H9 (cell line): ENCODE measurements around the gene ADGRB3. TPM values are rescaled to one million over a fixed set of nuclear protein-coding genes. Genes with fewer than 3 reads are reported as not detected.

Experiments
- DNase-seq: peaks from one replicate; pipeline ENCODE4 v3.0.0-alpha.2; 2017
- H2AFZ ChIP-seq: one replicate; pipeline ENCODE4 v1.6.1; 2013; ENCODE audit warnings: mild to moderate bottlenecking, low read length, control low read depth, moderate library complexity
- H2AK5ac ChIP-seq: 2 replicates; pipeline ENCODE4 v1.6.1; 2013; ENCODE audit warnings: low read length, control low read depth, mixed read lengths; ENCODE audit not compliant: insufficient read length
- H2BK120ac ChIP-seq: one replicate; pipeline ENCODE4 v1.6.1; 2013; ENCODE audit warnings: low read depth, mild to moderate bottlenecking, low read length, control low read depth, inconsistent platforms; ENCODE audit not compliant: poor library complexity, severe bottlenecking
- H2BK12ac ChIP-seq: 2 replicates; pipeline ENCODE4 v1.6.1; 2013; ENCODE audit warnings: low read length, control low read depth, mixed read lengths, low read depth; ENCODE audit not compliant: insufficient read length
- H2BK15ac ChIP-seq: 2 replicates; pipeline ENCODE4 v1.6.1; 2013; ENCODE audit warnings: low read depth, low read length, control low read depth
- H2BK20ac ChIP-seq: one replicate; pipeline ENCODE4 v1.6.1; 2013; ENCODE audit warnings: low read depth, mild to moderate bottlenecking, low read length, control low read depth, inconsistent platforms; ENCODE audit not compliant: poor library complexity, severe bottlenecking
- H2BK5ac ChIP-seq: 2 replicates; pipeline ENCODE4 v1.6.1; 2013; ENCODE audit warnings: low read length, control low read depth, mixed read lengths; ENCODE audit not compliant: insufficient read length
- H3K14ac ChIP-seq: 2 replicates; pipeline ENCODE4 v1.6.1; 2013; ENCODE audit warnings: low read length, control low read depth; ENCODE audit not compliant: insufficient read depth
- H3K18ac ChIP-seq: 2 replicates; pipeline ENCODE4 v1.6.1; 2013; ENCODE audit warnings: low read depth, mild to moderate bottlenecking, mixed read lengths, low read length, control low read depth; ENCODE audit not compliant: insufficient read length
- H3K23ac ChIP-seq: 2 replicates; pipeline ENCODE4 v1.6.1; 2013; ENCODE audit warnings: low read length, control low read depth, mixed read lengths, low read depth; ENCODE audit not compliant: insufficient read length
- H3K23me2 ChIP-seq: 2 replicates; pipeline ENCODE4 v1.6.1; 2013; ENCODE audit warnings: low read depth, mild to moderate bottlenecking, mixed read lengths, low read length, control low read depth; ENCODE audit not compliant: insufficient read length, poor library complexity, severe bottlenecking
- H3K27ac ChIP-seq: 2 replicates; pipeline ENCODE4 v1.5.1; 2013; ENCODE audit warnings: low read length, control low read depth, mixed read lengths, low read depth; ENCODE audit not compliant: insufficient read length
- H3K27me3 ChIP-seq: 2 replicates; pipeline ENCODE4 v1.6.1; 2013; ENCODE audit warnings: low read length, control low read depth, inconsistent platforms; ENCODE audit not compliant: insufficient read depth
- H3K4ac ChIP-seq: 2 replicates; pipeline ENCODE4 v1.6.1; 2013; ENCODE audit warnings: low read depth, mild to moderate bottlenecking, control low read depth, inconsistent platforms, low read length, moderate library complexity
- H3K4me1 ChIP-seq: 2 replicates; pipeline ENCODE4 v1.6.1; 2013; ENCODE audit warnings: low read length, control low read depth, inconsistent platforms; ENCODE audit not compliant: insufficient read depth
- H3K4me2 ChIP-seq: 2 replicates; pipeline ENCODE4 v1.6.1; 2013; ENCODE audit warnings: low read length, control low read depth, mixed read lengths; ENCODE audit not compliant: insufficient read length, insufficient read depth
- H3K56ac ChIP-seq: 2 replicates; pipeline ENCODE4 v1.6.1; 2013; ENCODE audit warnings: low read depth, mild to moderate bottlenecking, mixed read lengths, low read length, control low read depth; ENCODE audit not compliant: insufficient read length
- H3K79me1 ChIP-seq: 2 replicates; pipeline ENCODE4 v1.6.1; 2013; ENCODE audit warnings: low read depth, mild to moderate bottlenecking, moderate library complexity, low read length, control low read depth, inconsistent platforms; ENCODE audit not compliant: insufficient read depth, poor library complexity, severe bottlenecking
- H3K79me2 ChIP-seq: 2 replicates; pipeline ENCODE4 v1.6.1; 2013; ENCODE audit warnings: low read length, control low read depth, inconsistent platforms; ENCODE audit not compliant: insufficient read depth
- H3K9ac ChIP-seq: 2 replicates; pipeline ENCODE4 v1.6.1; 2013; ENCODE audit warnings: low read length, control low read depth, mixed read lengths; ENCODE audit not compliant: insufficient read length; ENCODE audit errors: extremely low read depth
- H3K9me3 ChIP-seq: one replicate; pipeline ENCODE4 v1.6.1; 2013; ENCODE audit warnings: low read depth, low read length, inconsistent platforms; ENCODE audit not compliant: control insufficient read depth
- H3T11ph ChIP-seq: one replicate; pipeline ENCODE4 v1.6.1; 2013; ENCODE audit warnings: mild to moderate bottlenecking, low read length, control low read depth, inconsistent platforms
- H4K20me1 ChIP-seq: one replicate; pipeline ENCODE4 v1.6.1; 2013; ENCODE audit not compliant: control insufficient read depth, insufficient read length, insufficient read depth
- H4K5ac ChIP-seq: 2 replicates; pipeline ENCODE4 v1.6.1; 2013; ENCODE audit warnings: low read depth, mild to moderate bottlenecking, mixed read lengths, low read length, control low read depth; ENCODE audit not compliant: insufficient read length
- H4K8ac ChIP-seq: replicated peaks from 2 replicates; pipeline ENCODE4 v1.6.1; 2013; ENCODE audit warnings: low read length, control low read depth, mixed read lengths, low read depth; ENCODE audit not compliant: insufficient read length
- H4K91ac ChIP-seq: 2 replicates; pipeline ENCODE4 v1.6.1; 2013; ENCODE audit warnings: low read depth, mild to moderate bottlenecking, moderate library complexity, mixed read lengths, low read length, control low read depth; ENCODE audit not compliant: insufficient read length
- H3K27ac Mint-ChIP-seq, 3 experiments: 2 replicates in 2 of 3; 3 replicates in 1 of 3; pipeline ENCODE4 v1.8.0; 2020 to 2021; ENCODE audit warnings: mixed read lengths in 3 of 3, mild to moderate bottlenecking in 1 of 3, moderate library complexity in 1 of 3
- H3K27me3 Mint-ChIP-seq: 2 replicates; pipeline ENCODE4 v1.8.0; 2021; ENCODE audit warnings: low read depth, mild to moderate bottlenecking, moderate library complexity, mixed read lengths
- H3K36me3 Mint-ChIP-seq, 3 experiments: 2 replicates in 2 of 3; 3 replicates in 1 of 3; pipeline ENCODE4 v1.8.0; 2020 to 2021; ENCODE audit warnings: low read depth in 3 of 3, mixed read lengths in 3 of 3; ENCODE audit not compliant: insufficient read depth in 1 of 3
- H3K4me1 Mint-ChIP-seq, 2 experiments: 2 replicates each; pipeline ENCODE4 v1.8.0; 2020; ENCODE audit warnings: mixed read lengths in 2 of 2
- H3K4me3 Mint-ChIP-seq, 2 experiments: 2 replicates in 1 of 2; 3 replicates in 1 of 2; pipeline ENCODE4 v1.8.0; 2020 to 2021; ENCODE audit warnings: mild to moderate bottlenecking in 2 of 2, mixed read lengths in 2 of 2, moderate library complexity in 1 of 2
- H3K9me3 Mint-ChIP-seq, 2 experiments: 2 replicates in 1 of 2; 3 replicates in 1 of 2; pipeline ENCODE4 v1.8.0; 2020; ENCODE audit warnings: mild to moderate bottlenecking in 2 of 2, mixed read lengths in 2 of 2, moderate library complexity in 1 of 2
- CTCF ChIP-seq: fragments of 200-600 bp; sonication (generic); conservative IDR thresholded peaks from 3 replicates; pipeline ENCODE4 v1.8.0; 2021; ENCODE audit warnings: antibody characterized with exemption, mild to moderate bottlenecking
- WGBS: extraction: QIAGEN DNeasy Blood & Tissue Kit; methylation state at CpG from one replicate; pipeline ENCODE4 v1.1.7; 2013; ENCODE audit warnings: missing lambda C conversion rate, low lambda C conversion rate, mixed read lengths; ENCODE audit not compliant: insufficient read length; ENCODE audit errors: extremely low coverage; 5-methylcytosine and 5-hydroxymethylcytosine counted together
- total RNA-seq: library from RNA; stranded (reverse); gene quantifications from 2 replicates; pipeline ENCODE4 v1.2.1, GENCODE V29; 2021

The ADGRB3 gene
- total RNA-seq, 1 experiment from 2014 or later, result 0.37 TPM

GRCh38 chr6:69102416-69102815 lies 467.3 kb downstream of the ADGRB3 start:
- Mint-ChIP-seq H3K27ac (no peak overlapping the region), H3K4me1 (peaks cover 0 to 11% of the 10 kb centered on the region in 2 experiments; a peak in 2 of 4 replicates), H3K36me3 (no peaks in the 10 kb centered on the region), H3K9me3 (no peaks in the 10 kb centered on the region), H3K27me3 (no peaks in the 10 kb centered on the region), H3K4me3 (no peak overlapping the region)
- Histone ChIP-seq H3K14ac (no peak overlapping the region), H2AK5ac (no peak overlapping the region), H3K18ac (no peak overlapping the region), H3K79me1 (no peaks in the 10 kb centered on the region), H4K8ac (no peak overlapping the region), H4K20me1 (no peaks in the 10 kb centered on the region), H3K27ac (no peak overlapping the region), H3K23ac (no peak overlapping the region), H3K27me3 (no peaks in the 10 kb centered on the region), H2BK12ac (no peak overlapping the region), H3K4me1 (peaks cover 2% of the 10 kb centered on the region; the same call in 1 of the 2 replicates), H2BK15ac (no peak overlapping the region), H3K4ac (no peak overlapping the region), H3K9me3 (no peaks in the 10 kb centered on the region), H3T11ph (no peak overlapping the region), H4K5ac (no peak overlapping the region), H2AFZ (no peak overlapping the region), H3K79me2 (no peaks in the 10 kb centered on the region), H3K9ac (no peak overlapping the region), H3K23me2 (no peaks in the 10 kb centered on the region), H2BK5ac (no peak overlapping the region), H4K91ac (no peak overlapping the region), H2BK120ac (no peak overlapping the region), H3K56ac (no peak overlapping the region), H3K4me2 (no peak overlapping the region), H2BK20ac (no peak overlapping the region)
- no peak for TF ChIP-seq CTCF
- no peak for DNase-seq
- WGBS, result no CpG with 5 or more reads among the region's 2 CpGs
